Loucy (cell line): ENCODE results near the gene HLF.

Source experiments
- H2AFZ ChIP-seq: fragments of 200-600 bp; sonication (generic); 2 replicates; pipeline ENCODE4 v1.6.0; 2016; ENCODE audit warnings: antibody characterized with exemption, mild to moderate bottlenecking, low read length, moderate library complexity
- H3F3A ChIP-seq: fragments of 200-600 bp; 2 replicates; pipeline ENCODE4 v1.6.0; 2016; ENCODE audit warnings: antibody characterized with exemption, low read depth, mild to moderate bottlenecking
- H3K27me3 ChIP-seq: fragments of 200-600 bp; sonication (generic); 2 replicates; pipeline ENCODE4 v1.6.1; 2014; ENCODE audit warnings: low read length, mild to moderate bottlenecking; ENCODE audit not compliant: insufficient read depth, poor library complexity, severe bottlenecking
- H3K36me3 ChIP-seq: fragments of 200-600 bp; sonication (generic); 2 replicates; pipeline ENCODE4 v1.6.1; 2016; ENCODE audit warnings: low read length; ENCODE audit not compliant: insufficient read depth
- H3K4me1 ChIP-seq: fragments of 200-600 bp; sonication (generic); 2 replicates; pipeline ENCODE4 v1.5.1; 2014; ENCODE audit warnings: low read length, mild to moderate bottlenecking; ENCODE audit not compliant: insufficient read depth, poor library complexity, severe bottlenecking
- H3K4me2 ChIP-seq: fragments of 200-600 bp; sonication (generic); 2 replicates; pipeline ENCODE4 v1.6.0; 2014; ENCODE audit warnings: antibody characterized with exemption, low read length, low read depth, mild to moderate bottlenecking; ENCODE audit not compliant: poor library complexity, severe bottlenecking
- H3K4me3 ChIP-seq: fragments of 200-600 bp; sonication (generic); 2 replicates; pipeline ENCODE4 v1.5.1; 2014; ENCODE audit warnings: low read length, mild to moderate bottlenecking, mixed read lengths; ENCODE audit not compliant: poor library complexity, severe bottlenecking
- H3K79me2 ChIP-seq: fragments of 200-600 bp; sonication (generic); 2 replicates; pipeline ENCODE4 v1.6.1; 2014; ENCODE audit warnings: low read length; ENCODE audit not compliant: insufficient read depth
- H3K9ac ChIP-seq: fragments of 200-600 bp; sonication (generic); 2 replicates; pipeline ENCODE4 v1.6.0; 2014; ENCODE audit warnings: mild to moderate bottlenecking, low read depth, low read length, moderate library complexity; ENCODE audit not compliant: poor library complexity, severe bottlenecking
- H3K9me2 ChIP-seq: fragments of 200-600 bp; sonication (generic); replicated peaks from 2 replicates; pipeline ENCODE4 v1.6.1; 2016; ENCODE audit warnings: low read depth, low read length, mixed read lengths
- H3K9me3 ChIP-seq: fragments of 200-600 bp; sonication (generic); 2 replicates; pipeline ENCODE4 v1.6.1; 2014; ENCODE audit warnings: mild to moderate bottlenecking, antibody characterized with exemption, low read length, low read depth; ENCODE audit not compliant: insufficient read depth
- H4K20me1 ChIP-seq: fragments of 200-600 bp; sonication (generic); 2 replicates; pipeline ENCODE4 v1.6.0; 2014; ENCODE audit warnings: antibody characterized with exemption, low read length, mild to moderate bottlenecking; ENCODE audit not compliant: insufficient read depth, poor library complexity, severe bottlenecking
- EZH2phosphoT487 ChIP-seq: fragments of 200-600 bp; IDR thresholded peaks from 2 replicates; pipeline ENCODE4 v1.6.1; 2018; ENCODE audit warnings: antibody characterized with exemption, mild to moderate bottlenecking, moderate library complexity, borderline replicate concordance
- TF ChIP-seq, protein P1 (sequence below): fragments of 200-600 bp; sonication (generic); conservative IDR thresholded peaks from 2 replicates; pipeline ENCODE4 v1.5.1; 2014; ENCODE audit warnings: mild to moderate bottlenecking, antibody characterized with exemption, low read length

HLF gene

DNA sequence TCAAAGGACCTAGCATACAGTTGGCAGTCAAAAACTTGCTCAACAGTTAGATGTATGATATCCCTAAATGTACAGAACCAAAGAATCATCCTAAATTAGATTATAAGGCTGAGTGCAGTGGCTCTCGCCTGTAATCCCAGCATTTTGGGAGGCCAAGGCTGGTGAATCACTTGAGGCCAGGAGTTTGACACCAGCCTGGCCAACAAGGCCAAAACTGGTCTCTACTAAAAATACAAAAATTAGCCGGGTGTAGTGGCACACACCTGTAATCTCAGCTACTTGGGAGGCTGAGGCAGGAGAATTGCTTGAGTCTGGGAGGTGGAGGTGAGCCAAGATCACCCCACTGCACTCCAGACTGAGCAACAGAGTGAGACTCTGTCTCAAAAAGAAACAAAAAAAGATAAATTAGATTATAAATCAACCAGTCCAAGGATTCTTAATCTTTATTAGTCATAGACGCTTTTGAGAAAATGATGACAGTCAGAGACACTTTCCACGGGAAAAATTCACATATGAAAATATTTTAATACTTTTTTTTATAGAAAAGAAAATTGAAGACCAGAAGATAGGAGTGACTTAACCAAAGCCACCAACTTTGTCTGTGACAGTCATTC, 79.2 kb downstream of the HLF start:
- Histone ChIP-seq H3K4me3 (no peak overlapping the region), H3K4me2 (no peak overlapping the region), H3K9me2 (no peaks in the 10 kb centered on the region), H3K9me3 (no peaks in the 10 kb centered on the region), H3K27me3 (no peaks in the 10 kb centered on the region), H3K9ac (no peak overlapping the region), H4K20me1 (no peaks in the 10 kb centered on the region), H2AFZ (no peak overlapping the region), H3K36me3 (no peaks in the 10 kb centered on the region), H3F3A (no peaks in the 10 kb centered on the region), H3K4me1 (no peaks in the 10 kb centered on the region), H3K79me2 (no peaks in the 10 kb centered on the region)
- TF ChIP-seq EZH2phosphoT487 = no peak
- TF ChIP-seq, protein P1, sequence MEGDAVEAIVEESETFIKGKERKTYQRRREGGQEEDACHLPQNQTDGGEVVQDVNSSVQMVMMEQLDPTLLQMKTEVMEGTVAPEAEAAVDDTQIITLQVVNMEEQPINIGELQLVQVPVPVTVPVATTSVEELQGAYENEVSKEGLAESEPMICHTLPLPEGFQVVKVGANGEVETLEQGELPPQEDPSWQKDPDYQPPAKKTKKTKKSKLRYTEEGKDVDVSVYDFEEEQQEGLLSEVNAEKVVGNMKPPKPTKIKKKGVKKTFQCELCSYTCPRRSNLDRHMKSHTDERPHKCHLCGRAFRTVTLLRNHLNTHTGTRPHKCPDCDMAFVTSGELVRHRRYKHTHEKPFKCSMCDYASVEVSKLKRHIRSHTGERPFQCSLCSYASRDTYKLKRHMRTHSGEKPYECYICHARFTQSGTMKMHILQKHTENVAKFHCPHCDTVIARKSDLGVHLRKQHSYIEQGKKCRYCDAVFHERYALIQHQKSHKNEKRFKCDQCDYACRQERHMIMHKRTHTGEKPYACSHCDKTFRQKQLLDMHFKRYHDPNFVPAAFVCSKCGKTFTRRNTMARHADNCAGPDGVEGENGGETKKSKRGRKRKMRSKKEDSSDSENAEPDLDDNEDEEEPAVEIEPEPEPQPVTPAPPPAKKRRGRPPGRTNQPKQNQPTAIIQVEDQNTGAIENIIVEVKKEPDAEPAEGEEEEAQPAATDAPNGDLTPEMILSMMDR = no peak

DNA sequence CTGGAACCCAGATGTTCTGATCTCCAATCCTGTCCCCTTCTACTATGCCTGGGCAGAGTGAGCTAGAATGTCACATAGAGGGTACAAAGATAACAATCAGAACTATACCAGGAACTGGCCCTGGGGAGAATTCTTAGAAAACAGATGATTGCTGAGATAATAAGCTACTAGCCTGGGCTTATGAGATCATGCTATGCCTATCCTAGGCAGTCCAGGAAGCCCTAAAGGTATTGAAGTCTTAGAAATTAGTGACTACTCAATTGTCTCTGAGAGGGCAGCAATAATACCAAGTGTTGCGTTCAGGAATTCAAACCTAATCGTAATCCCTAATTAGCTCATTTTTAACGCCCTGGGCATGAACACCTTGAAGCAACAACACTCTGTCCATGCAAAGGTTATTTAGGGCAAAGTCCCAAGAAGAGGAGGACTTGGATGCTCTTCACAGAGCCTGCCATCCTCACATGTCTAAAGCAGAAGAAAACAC, 79.8 kb downstream of the HLF start:
- no peak overlapping the region for H2AFZ ChIP-seq
- no peaks in the 10 kb centered on the region for H3K79me2 ChIP-seq
- H3K4me1 ChIP-seq = no peaks in the 10 kb centered on the region
- H3K9ac ChIP-seq = no peak overlapping the region
- no peaks in the 10 kb centered on the region for H3K9me2 ChIP-seq
- no peak overlapping the region for H3K4me3 ChIP-seq
- H3K9me3 ChIP-seq = no peaks in the 10 kb centered on the region
- no peak overlapping the region for H3K4me2 ChIP-seq
- H3F3A ChIP-seq = no peaks in the 10 kb centered on the region
- H3K27me3 ChIP-seq = no peaks in the 10 kb centered on the region
- H3K36me3 ChIP-seq = no peaks in the 10 kb centered on the region
- no peak for TF ChIP-seq EZH2phosphoT487
- no peaks in the 10 kb centered on the region for H4K20me1 ChIP-seq

DNA sequence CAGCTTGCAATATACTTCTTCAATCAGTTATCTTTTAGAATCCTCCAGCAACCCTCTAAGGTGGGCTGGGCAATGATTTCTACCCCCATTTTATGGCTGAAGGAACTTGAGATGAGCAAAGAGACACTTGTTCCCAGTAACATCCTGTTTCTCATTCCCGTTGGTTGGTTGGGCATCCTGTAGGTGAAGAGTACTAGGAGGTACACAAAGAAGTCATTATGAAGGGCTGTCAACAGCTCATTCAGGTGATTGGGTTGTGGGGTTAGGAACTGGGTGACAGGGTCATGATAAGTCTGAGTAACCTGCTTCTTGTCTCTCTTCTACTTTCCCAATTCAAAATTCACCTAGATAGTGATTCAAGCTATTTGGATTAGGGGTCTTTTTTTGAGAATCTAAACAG, 80.4 kb downstream of the HLF start:
- Histone ChIP-seq H3F3A (no peaks in the 10 kb centered on the region), H3K9ac (no peak overlapping the region), H3K79me2 (no peaks in the 10 kb centered on the region), H3K9me3 (no peaks in the 10 kb centered on the region), H3K4me3 (no peak overlapping the region), H3K27me3 (no peaks in the 10 kb centered on the region), H4K20me1 (no peaks in the 10 kb centered on the region), H3K4me1 (no peaks in the 10 kb centered on the region), H3K9me2 (no peaks in the 10 kb centered on the region), H3K4me2 (no peak overlapping the region), H2AFZ (no peak overlapping the region), H3K36me3 (no peaks in the 10 kb centered on the region)
- TF ChIP-seq EZH2phosphoT487 = no peak
- TF ChIP-seq, protein P1 = no peak

DNA sequence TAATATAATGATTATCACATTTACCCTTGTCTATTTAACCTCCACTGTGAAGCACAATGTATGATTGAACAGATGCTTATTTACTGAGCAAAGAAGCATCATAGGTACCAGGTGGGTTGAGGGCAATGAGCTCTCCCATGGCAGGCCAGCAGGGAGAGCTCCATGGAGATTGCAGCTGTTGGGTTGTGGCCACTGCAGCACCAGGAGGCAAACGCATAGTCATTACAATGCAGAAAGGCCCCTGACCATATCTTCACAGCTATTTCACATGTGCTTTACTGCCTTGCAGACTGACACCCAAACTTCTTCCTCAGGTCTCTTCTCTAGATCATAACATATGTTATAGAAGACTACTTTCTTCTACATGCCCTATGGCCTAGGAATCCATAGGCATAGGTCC, 81.9 kb downstream of the HLF start:
- Histone ChIP-seq H3K4me3 (no peak overlapping the region), H3K9ac (no peak overlapping the region), H3K27me3 (no peaks in the 10 kb centered on the region), H3K4me2 (no peak overlapping the region), H3K36me3 (no peaks in the 10 kb centered on the region), H4K20me1 (no peaks in the 10 kb centered on the region), H3K4me1 (no peaks in the 10 kb centered on the region), H3F3A (no peaks in the 10 kb centered on the region), H3K9me3 (no peaks in the 10 kb centered on the region), H3K9me2 (no peaks in the 10 kb centered on the region), H2AFZ (no peak overlapping the region), H3K79me2 (no peaks in the 10 kb centered on the region)
- TF ChIP-seq EZH2phosphoT487 = no peak
- TF ChIP-seq, protein P1 = no peak
